ENCODE data around the gene NELL2.
"Not testable (repeated sequence)": the region's sequence is repeated elsewhere in the genome, so short reads cannot be mapped to it uniquely, and the experiment has no call there.

Gene NELL2

DNA sequence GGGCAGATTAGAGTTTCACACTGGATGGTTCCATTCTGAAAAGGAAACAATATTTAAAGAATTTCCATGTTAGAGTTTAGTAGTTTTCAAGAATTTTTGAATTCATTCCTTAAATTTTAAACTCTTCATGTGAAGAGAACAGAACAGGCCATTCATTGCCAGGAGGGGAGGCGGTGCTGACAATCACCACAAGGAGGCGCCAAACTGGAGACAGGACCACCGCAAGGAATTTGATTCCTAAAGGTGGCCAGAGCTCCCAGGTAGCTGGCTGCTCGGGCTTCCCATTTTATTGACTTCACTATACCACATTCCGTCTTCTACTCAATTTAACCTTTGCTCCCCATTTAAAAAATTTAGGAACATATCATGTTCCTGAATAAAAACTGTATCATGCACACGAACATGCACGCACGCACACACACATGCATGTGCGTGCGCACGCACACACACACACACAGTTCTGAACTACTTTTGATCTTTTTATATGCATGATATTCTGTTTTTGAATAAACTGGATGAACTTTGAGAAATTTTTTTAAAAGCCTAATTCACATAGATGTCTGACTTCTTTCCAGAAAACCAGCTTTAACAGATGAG is 101.2 kb downstream of the NELL2 start:
- DNase-seq: peak; percentile 0

DNA sequence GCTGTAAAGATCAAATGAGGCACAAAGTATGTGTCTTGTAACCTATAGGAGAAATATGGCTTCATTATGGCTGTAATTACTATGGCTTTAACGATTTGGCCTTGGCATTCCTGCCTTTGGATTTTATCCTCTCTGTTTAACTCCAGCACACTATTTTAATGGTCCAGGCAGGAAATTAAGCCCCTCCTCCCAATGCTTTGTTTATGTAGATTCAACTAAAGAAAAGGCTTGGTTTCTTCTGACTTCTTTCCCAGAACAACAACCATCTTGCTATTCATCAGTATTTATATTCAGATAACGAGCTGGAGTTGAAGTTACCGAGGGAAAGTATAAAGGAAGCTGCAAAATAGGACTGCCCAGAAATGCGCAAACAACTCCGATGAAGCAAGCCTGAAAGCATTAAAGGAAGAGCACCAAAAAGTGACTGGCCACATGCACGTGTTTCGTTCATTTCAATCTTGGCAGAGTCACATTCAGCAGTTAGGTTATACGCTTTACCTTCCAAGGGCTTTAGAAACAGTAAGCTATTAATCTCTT is 104.6 kb downstream of the NELL2 start:
- no peak for DNase-seq

DNA sequence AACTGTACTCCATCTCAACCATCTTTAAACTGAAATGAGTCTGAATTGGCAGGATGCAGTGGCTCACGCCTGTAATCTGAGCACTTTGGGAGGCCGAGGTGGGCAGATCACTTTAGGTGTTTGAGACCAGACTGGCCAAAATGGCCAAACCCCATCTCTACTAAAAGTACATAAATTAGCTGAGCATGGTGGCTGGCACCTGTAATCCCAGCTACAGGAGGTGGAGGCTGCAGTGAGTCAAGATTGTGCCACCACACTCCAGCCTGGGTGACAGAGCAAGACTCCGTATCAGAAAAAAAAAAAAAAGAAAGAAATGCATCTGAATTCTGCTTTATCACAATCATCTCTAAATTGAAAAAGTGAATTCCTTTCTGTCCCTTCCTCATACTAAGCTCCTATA is 110.3 kb downstream of the NELL2 start:
- DNase-seq: no peak

DNA sequence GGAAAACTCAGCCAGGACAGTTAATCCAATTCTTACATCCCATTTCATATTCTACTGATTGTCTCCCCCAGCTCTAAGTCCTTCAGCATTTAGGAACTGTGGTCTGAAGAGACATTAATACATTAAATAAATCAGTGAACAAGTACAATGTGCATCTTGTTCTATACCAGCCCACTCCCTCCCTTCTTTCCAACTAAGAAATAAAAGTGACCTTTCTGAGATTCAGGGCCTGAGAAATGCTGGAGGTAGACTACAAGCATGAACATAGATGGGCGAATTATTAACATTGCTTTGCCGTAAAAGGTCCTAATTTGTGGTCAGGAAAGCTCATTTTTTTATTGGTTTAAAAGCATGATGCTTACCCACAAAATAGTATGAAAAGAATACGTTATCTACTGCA is 113.1 kb downstream of the NELL2 start:
- DNase-seq: no peak

DNA sequence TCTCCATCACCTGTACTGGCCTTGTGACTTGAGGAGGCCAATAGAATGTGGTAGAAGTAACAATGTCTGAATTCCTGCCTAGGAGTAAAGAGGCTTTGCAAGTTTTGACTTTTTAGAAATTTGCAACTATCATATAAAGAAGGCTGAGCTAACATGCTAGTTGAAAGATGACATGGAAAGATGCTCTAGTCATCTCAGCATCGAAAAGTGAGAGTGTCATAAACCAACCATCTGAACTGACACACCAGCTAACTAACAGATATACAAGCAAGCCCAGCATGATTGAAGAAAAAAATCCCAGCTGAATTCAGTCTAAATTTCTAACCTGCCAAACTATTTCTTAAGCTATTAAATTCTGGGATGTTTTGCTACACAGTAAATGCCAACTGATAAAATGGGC is 116.8 kb downstream of the NELL2 start:
- DNase-seq: no peak

DNA sequence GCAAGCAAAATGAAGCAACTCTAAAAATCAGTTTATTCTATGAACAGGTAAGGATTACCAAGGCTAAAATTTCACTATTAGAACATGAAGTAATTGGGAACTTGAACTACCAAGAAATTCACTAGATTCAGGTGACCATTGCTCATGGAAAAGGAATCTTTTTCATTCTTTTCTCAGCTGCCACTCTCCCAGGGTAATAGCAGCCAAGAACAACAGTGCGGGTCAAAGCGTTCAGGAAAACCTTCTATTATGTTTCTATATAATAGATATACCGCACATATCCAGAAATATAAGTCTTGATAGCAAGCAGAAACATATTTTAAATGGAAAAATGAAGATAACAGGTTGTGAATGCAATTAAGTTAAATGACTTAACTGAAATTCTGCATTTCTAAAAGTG is 125.6 kb downstream of the NELL2 start:
- no peak for DNase-seq

DNA sequence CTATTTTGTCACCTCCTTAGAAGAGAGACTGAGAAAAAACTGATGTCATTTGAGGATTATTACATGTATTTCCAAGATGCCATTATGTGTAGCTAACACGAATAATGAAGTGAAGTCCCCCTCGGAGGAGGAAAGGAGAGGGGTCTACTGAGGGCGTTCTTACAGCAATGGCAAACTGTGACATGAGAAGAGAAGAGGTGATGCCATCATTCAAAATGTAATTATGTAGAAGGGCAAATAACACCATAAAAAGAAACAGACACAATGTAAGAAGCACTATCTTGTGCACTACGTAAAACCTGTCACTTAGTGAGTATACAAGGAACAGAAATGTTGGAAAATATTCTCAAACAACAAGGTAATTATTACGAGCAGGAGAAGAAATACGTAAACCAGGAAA is 126.5 kb downstream of the NELL2 start:
- DNase-seq: no peak

DNA sequence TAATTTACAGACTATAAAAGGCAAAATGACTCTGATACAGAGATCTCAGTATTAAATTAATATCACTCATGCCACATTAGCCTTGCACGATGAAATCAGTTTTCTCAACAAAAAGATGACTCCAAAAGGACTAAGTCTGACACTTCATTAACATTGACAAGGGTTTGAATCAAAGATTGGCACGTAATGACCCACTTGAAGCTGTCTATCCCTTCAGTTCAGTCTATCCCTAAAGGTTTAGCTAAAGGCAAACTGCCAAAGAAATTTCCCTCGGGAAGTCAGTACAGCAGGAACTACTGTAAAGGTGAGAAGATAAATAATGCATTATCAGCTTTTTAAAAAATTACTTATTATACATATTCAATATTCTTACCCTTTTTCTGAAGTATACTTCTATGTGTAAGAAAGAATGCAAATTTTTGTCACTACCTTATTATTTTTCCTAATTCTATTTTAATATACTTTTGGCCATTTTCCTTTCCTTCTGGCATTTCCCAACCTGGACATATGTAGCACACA is 127.1 kb downstream of the NELL2 start:
- no peak for DNase-seq

DNA sequence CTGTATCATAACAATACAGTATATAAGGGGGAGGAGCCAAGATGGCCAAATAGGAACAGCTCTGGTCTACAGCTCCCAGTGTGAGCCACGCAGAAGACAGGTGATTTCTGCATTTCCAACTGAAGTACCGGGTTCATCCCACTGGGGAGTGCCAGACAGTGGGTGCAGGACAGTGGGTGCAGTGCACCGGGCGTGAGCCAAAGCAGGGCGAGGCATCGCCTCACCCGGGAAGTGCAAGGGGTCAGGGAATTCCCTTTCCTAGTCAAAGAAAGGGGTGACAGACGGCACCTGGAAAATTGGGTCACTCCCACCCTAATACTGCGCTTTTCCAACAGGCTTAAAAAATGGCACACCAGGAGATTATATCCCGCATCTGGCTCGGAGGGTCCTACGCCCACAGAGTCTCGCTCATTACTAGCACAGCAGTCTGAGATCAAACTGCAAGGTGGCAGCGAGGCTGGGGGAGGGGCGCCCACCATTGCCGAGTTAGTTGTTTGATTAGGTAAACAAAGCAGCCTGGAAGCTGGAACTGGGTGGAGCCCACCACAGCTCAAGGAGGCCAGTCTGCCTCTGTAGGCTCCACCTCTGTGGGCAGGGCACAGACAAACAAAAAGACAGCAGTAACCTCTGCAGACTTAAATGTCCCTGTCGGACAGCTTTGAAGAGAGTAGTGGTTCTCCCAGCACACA is 134.7 kb downstream of the NELL2 start:
- not testable (repeated sequence) for DNase-seq

DNA sequence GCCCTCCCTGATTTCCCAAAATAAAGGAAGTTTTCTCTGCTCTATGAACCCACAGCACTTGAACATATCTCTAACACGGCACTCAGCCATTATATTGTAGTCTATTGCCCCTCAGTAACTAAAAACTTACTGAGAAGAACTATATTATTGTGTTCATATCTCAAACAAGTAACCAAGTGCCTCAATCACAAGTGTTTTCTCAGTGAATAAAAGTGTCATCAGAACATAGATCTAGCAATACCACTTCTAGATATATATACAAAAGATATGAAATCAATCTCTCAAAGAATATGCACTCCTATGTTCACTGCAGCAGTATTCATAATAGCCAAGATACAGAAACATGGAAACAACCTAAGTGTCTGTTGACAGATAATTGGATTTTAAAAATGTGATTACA is 138.1 kb downstream of the NELL2 start:
- no peak for DNase-seq

DNA sequence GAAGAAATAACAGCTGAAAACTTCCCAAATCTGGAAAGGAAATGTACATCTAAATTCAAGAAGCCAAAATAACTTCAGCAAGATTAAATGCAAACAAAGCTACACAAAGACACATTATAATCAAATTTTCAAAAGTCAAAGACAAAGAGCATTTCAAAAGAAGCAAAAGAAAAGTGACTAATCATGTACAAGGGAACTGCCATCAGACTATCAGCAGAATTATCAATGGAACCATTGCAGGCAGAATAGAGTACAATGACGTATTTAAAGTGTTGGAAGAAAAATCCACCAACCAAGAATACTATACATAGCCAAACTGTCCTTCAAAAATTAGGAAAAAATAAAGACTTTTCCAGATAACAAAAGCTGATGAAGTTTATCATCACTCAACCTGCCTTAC is 147.5 kb downstream of the NELL2 start:
- DNase-seq: no peak

DNA sequence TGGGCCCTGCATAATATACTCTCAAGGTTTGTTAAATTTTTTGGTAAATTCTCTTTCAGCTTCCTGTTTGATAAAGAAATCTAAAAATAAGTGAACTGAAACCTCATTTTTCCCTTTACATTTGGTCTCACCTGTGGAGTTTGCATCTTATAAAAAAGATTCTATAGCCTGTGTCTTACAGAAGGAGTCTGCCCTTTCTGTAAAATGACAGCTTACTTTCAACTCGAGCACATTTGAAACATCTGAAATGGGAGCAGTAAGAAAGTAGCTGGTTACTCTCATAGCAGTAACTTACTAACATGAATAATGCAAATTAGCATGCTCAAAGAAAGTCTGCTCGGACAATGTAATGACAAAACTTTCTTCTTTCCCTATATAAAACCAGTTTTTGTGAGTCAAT is 155.8 kb downstream of the NELL2 start:
- DNase-seq: no peak

DNA sequence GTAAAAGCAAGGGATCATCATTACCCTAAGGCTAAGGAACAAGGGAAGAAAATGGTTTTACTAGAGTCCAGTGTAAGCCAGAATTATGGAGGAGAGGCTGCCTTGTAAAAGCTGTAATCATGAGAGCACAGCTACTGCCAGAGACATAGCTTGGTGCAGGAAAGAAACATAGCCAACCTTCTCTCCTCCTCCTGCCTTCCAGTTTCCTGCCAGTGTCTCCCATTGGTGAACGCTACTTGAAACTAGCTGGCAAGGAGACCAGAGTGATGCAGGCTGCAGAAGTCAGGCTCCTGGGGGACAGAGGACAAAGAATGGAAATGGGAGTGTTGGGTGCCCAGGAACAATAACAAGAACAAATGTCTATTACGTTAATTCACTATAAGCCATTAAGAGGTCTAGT is 158.5 kb downstream of the NELL2 start:
- DNase-seq: no peak

DNA sequence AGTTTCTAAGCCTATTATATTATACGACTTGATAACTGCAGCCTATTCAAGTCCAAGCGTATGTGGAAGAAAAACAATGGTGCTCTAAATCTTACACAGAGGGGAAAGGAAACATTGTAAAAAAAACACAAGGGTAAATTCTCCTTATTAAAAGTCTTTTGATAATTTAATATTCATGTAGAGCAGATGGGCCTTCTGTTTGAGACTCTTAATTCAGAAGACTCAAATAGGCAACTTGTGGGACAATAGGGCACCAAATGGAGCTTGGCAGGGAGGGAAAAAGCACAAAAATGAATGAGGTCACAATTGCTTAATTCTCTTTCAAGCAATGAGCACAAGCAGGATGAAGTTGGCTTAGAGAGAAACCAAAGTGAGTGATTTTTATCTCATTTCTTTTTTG is 159.4 kb downstream of the NELL2 start:
- DNase-seq: no peak

DNA sequence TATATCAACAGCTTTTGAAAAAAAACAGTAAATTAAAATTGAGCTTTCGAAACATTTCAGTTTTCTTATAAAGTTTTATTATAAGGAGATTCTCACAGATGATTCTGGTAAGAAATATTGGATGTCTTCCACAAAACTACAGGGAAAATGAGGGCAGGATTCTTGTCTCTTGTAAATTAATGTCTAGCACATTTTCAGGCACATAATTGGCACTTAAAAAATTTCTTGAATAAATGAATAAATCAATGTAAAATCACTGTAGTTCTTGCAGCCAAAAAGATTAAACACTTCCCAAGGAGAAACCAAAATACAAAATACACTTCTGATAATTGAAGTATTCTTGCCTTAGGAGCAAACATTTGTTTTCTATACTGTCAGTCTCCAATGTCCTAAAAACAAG is 164.4 kb downstream of the NELL2 start:
- DNase-seq: no peak

DNA sequence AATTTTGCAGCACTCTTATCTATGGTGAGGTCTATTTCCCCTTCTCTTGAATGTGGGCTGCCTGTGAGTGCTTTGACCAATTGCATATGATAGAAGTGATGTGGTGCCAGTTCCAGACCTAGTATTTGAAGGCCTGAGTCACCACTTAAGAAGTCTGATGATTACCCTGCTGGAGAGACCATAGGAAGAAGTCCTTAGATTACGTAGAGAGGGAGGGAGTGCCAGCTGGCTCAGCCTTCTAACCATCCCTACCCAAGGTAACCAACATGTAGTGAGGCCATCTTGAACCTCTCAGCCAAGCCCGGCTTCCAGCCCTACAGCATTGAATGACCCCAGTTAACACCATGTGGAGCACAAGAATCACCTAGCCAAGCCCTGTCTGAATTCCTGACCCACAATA is 166.9 kb downstream of the NELL2 start:
- DNase-seq: no peak

DNA sequence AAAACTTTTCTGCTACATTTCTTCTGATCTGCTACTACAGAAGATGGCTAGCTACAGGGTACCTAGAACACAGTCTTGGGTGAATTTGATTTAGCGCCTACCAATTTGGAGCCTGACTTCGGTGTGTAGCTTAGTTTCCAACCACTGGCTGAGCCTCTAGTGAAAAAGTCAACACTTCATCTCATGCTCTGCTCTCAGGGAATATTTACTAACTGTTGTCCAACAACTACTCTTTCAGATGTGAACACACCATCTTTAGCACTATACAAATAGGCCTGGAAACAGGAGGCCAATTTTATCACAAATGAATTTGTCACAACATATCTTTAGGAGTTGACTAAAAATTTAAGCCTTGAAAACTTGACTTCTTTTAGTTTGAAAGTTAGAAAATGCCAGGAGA is 167.9 kb downstream of the NELL2 start:
- DNase-seq: no peak

DNA sequence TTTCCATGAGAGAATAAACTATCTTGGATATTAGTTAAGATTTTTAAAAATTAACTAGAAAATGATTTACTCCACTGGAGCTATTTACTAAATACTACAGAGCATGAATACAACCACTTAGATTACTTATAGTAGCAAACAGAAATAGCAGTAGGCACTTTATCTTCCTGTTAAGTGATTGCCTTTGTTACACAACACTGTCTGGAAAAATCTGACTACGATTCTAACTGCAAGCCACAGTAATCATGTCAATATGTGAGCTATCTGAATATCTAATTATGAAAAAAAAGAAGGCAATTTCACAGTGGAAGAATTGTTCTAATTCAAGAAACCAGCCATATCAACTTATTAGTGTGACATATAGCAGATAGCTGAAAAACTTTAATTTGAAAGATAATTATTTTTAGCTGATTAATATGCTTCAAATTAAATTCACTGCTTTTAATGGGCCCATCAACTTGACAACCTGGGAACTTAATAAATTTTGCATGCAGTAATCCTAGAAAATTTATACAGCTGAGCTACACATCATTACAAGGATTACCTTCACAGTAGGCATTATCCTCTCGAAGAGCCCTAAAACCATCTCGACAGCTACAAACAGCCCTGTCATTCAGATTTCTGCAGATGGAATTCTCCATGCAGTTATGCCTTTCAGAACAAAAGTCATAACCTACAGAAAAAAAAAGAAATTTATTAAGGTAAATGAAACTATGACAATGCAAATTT is 172.8 kb downstream of the NELL2 start:
- no peak for DNase-seq

DNA sequence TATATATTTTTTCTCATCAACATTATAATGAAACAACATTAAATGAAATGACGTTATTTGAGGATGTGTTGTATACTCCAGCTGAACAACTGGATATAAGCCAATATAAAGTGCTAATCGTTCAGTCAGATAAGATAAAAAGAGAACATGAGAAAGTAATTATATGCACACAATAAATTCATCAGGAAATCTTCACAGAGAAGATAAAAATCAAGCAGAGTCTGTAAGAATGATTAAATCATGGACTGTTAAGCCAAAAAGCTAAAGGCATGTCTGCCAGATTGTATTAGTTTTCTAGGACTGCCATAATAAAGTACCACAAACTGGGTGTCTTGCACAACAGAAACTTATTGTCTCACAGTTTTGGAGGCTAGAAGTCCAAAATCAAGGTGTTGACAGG is 178.6 kb downstream of the NELL2 start:
- no peak for DNase-seq

DNA sequence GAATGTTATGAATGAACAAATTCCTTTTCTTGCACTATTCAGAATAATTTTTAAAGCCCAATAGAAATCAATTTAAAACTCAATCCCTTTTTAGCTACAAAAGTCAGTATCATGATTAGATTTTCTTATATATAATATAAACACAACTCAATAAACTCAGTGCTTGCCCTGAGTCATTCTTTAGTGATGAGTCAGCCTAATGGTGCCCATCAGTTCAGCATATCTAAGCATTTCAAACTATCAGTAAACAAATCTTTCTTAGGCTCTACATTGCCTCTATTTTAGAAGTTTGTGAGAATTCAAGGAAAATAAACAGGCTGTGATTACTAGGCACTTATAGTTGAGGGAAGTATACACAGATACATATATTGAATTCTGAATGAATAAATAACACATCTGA is 179.6 kb downstream of the NELL2 start:
- no peak for DNase-seq

DNA sequence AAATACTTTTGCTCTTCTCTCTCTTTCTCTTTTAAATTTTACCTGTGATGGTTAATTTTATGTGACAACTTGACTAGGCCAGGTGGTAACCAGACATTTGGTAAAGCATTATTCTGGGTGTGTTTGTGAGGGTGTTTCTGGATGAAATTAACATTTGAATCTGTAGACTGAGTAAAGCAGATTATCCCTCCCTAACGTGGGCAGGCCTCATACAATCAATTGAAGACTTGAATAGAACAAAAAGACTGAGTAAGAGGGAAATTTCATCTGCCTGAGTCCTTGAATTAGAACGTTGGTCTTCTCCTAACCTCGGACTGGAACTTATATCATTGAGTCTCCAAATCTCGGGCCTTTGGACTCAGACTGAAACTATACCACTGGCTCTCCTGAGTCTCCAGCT is 182.1 kb downstream of the NELL2 start:
- DNase-seq: no peak

DNA sequence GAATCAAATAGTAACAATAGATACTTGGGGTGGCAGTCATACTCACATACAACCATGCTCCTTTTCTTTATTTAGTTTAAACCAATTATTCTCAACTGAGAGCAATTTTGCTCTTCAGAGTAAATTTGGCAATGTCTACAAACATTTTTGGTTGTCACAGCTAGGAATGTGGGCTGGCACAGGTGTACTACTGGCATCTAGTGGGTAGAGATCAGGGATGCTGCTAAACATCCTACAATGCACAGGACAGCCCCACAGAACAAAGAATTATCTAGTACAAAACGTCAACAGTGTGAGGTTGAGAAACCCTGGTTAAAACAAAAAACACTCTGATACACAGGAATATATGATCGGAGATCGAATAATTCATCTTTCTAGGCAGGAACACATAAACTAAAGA is 186.5 kb downstream of the NELL2 start:
- no peak for DNase-seq

DNA sequence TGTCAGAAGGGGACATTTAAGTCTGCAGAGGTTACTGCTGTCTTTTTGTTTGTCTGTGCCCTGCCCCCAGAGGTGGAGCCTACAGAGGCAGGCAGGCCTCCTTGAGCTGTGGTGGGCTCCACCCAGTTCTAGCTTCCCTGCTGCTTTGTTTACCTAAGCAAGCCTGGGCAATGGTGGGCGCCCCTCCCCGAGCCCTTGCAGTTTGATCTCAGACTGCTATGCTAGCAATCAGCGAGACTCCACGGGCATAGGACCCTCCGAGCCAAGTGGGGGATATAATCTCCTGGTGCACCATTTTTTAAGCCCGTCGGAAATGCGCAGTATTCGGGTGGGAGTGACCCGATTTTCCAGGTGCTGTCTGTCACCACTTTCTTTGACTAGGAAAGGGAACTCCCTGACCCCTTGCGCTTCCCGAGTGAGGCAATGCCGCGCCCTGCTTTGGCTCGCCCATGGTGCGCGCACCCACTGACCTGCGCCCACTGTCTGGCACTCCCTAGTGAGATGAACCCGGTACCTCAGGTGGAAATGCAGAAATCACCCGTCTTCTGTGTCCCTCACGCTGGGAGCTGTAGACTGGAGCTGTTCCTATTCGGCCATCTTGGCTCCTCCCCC is 189.2 kb downstream of the NELL2 start:
- DNase-seq: not testable (repeated sequence)

DNA sequence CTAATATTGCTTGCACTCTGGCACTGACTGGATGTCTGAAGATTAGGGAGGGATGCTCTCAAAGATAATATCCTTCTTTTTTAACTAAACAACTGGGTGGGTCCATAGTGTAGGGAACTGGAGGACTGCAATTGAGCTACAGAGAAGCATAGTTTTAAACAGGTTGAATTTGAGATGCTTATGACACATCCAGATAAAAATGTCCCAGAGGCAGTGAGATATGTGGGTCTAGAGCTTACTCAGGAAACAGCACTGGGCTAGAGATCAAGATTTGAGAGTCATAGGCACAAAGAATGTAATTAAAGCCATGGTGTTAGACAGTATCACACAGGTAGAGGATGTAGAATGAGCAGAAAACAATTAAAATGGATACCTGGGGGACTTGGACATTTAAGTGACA is 198.4 kb downstream of the NELL2 start:
- DNase-seq: no peak
